GM19372 (cell line): ENCODE results near the gene CETP.
"Not testable (repeated sequence)": the region's sequence is repeated elsewhere in the genome, so short reads cannot be mapped to it uniquely, and the experiment has no call there.

ENCODE experiments used
- ATAC-seq: cut with Tn5 transposase; IDR thresholded peaks from one replicate; pipeline ENCODE4 v1.9.1; 2021; ENCODE audit warnings: mild to moderate bottlenecking, low read depth, moderate library complexity; ENCODE audit not compliant: unreplicated experiment

The CETP gene

GRCh38 chr16:56953006-56953405 is 8.7 kb upstream of the CETP start:
- ATAC-seq = no peak

GRCh38 chr16:56956076-56956475 is 5.7 kb upstream of the CETP start:
- no peak for ATAC-seq

GRCh38 chr16:56956756-56957155 is 5.0 kb upstream of the CETP start:
- ATAC-seq = no peak

- ATAC-seq = no peak
These were observed 969 bp upstream of the CETP start for GRCh38 chr16:56960681-56961281.

GRCh38 chr16:56961386-56961785 is 364 bp upstream of the CETP start:
- no peak for ATAC-seq

GRCh38 chr16:56964243-56965148 is 2.7 kb downstream of the CETP start:
- ATAC-seq = peak; percentile 75

GRCh38 chr16:56965149-56966092 is 3.7 kb downstream of the CETP start:
- no peak for ATAC-seq

- no peak for ATAC-seq
These were observed 4.3 kb downstream of the CETP start for GRCh38 chr16:56966093-56966475.

GRCh38 chr16:56967733-56968132 is 6.0 kb downstream of the CETP start:
- ATAC-seq = no peak

GRCh38 chr16:56969769-56970168 is 8.0 kb downstream of the CETP start:
- ATAC-seq = no peak

- no peak for ATAC-seq
These were observed 9.4 kb downstream of the CETP start for GRCh38 chr16:56970934-56971767.

- ATAC-seq = no peak
These were observed 10.0 kb downstream of the CETP start for GRCh38 chr16:56971768-56972043.

GRCh38 chr16:56972403-56973293 is 10.9 kb downstream of the CETP start:
- no peak for ATAC-seq

GRCh38 chr16:56973294-56973689 is 11.5 kb downstream of the CETP start:
- ATAC-seq = no peak

- ATAC-seq = not testable (repeated sequence)
These were observed 12.1 kb downstream of the CETP start for GRCh38 chr16:56973899-56974298.

- no peak for ATAC-seq
These were observed 13.0 kb downstream of the CETP start for GRCh38 chr16:56974549-56975300.

- no peak for ATAC-seq
These were observed 14.0 kb downstream of the CETP start for GRCh38 chr16:56975714-56976113.

GRCh38 chr16:56977216-56977615 is 15.5 kb downstream of the CETP start:
- no peak for ATAC-seq
